IMR-90 (cell line): ENCODE data around the gene SLC16A2. TPM values are rescaled to one million over a fixed set of nuclear protein-coding genes. Genes with fewer than 3 reads are reported as not detected.

Experiments used
- ATAC-seq: fragments of 200-7000 bp; cut with Tn5 transposase; 2 replicates; pipeline ENCODE4 v1.9.1; 2020; ENCODE audit warnings: low read depth, mild to moderate bottlenecking, moderate library complexity
- BruUV-seq: library from RNA; stranded (reverse); fragments of 400-500 nt; replicated peaks from 2 replicates; lab custom pipeline; 2021; lab: Mats Ljungman, UMichigan
- CTCF ChIA-PET: fragments of 300-600 bp; formaldehyde crosslinking; extraction: SDS; loops from one replicate; lab custom pipeline; 2021; ENCODE audit warnings: antibody characterized with exemption; lab: Yijun Ruan, JAX
- POLR2A ChIA-PET: fragments of 300-600 bp; sonication (Branson Sonifier 250); formaldehyde crosslinking; loops from one replicate; lab custom pipeline; 2022; ENCODE audit warnings: antibody characterized with exemption; ENCODE audit not compliant: unreplicated experiment; lab: Charles Lee
- DNase-seq: peaks from one replicate; pipeline ENCODE4 v3.0.0; 2013
- H2AFZ ChIP-seq: replicated peaks from 2 replicates; pipeline ENCODE3; 2013; ENCODE audit warnings: low read length, mild to moderate bottlenecking; ENCODE audit not compliant: poor library complexity
- H2AK5ac ChIP-seq: 2 replicates; pipeline ENCODE4 v1.6.1; 2013; ENCODE audit warnings: low read depth, low read length, inconsistent platforms
- H2AK9ac ChIP-seq: replicated peaks from 2 replicates; pipeline ENCODE3; 2013; ENCODE audit warnings: mild to moderate bottlenecking, low read depth, low read length, moderate library complexity; ENCODE audit not compliant: poor library complexity
- H2BK120ac ChIP-seq: 2 replicates; pipeline ENCODE4 v1.6.1; 2013; ENCODE audit warnings: low read depth, low read length, inconsistent platforms
- H2BK15ac ChIP-seq: 3 replicates; pipeline ENCODE4 v1.6.1; 2013; ENCODE audit warnings: low read depth, low read length, inconsistent platforms
- H2BK20ac ChIP-seq: 2 replicates; pipeline ENCODE4 v1.6.1; 2013; ENCODE audit warnings: low read depth, mild to moderate bottlenecking, inconsistent platforms, low read length, moderate library complexity
- H2BK5ac ChIP-seq: 2 replicates; pipeline ENCODE4 v1.6.1; 2013; ENCODE audit warnings: mild to moderate bottlenecking, low read depth, low read length, inconsistent platforms; ENCODE audit not compliant: poor library complexity, severe bottlenecking
- H3K14ac ChIP-seq: replicated peaks from 2 replicates; pipeline ENCODE4 v1.6.1; 2013; ENCODE audit warnings: low read depth, low read length, inconsistent platforms
- H3K18ac ChIP-seq: 2 replicates; pipeline ENCODE4 v1.6.1; 2013; ENCODE audit warnings: low read depth, low read length, control low read depth
- H3K23ac ChIP-seq: 2 replicates; pipeline ENCODE4 v1.6.1; 2013; ENCODE audit warnings: low read depth, low read length, inconsistent platforms
- H3K27ac ChIP-seq: 2 replicates; pipeline ENCODE4 v1.5.1; 2013; ENCODE audit warnings: mild to moderate bottlenecking, control low read depth, low read length; ENCODE audit not compliant: insufficient read depth
- H3K27me3 ChIP-seq: 2 replicates; pipeline ENCODE4 v1.6.1; 2013; ENCODE audit warnings: low read length; ENCODE audit not compliant: control insufficient read depth, insufficient read depth
- H3K36me3 ChIP-seq: 2 replicates; pipeline ENCODE4 v1.6.1; 2013; ENCODE audit warnings: low read length, mixed read lengths; ENCODE audit not compliant: control insufficient read depth, insufficient read depth
- H3K4ac ChIP-seq: 2 replicates; pipeline ENCODE4 v1.6.1; 2013; ENCODE audit warnings: low read depth, low read length, inconsistent platforms
- H3K4me1 ChIP-seq: 2 replicates; pipeline ENCODE4 v1.6.1; 2013; ENCODE audit warnings: low read length, mixed read lengths; ENCODE audit not compliant: control insufficient read depth, insufficient read depth
- H3K4me2 ChIP-seq: 2 replicates; pipeline ENCODE4 v1.6.1; 2013; ENCODE audit warnings: low read depth, mild to moderate bottlenecking, control low read depth, low read length, moderate library complexity
- H3K4me3 ChIP-seq: 2 replicates; pipeline ENCODE4 v1.5.1; 2013; ENCODE audit warnings: low read depth, mild to moderate bottlenecking, control low read depth, low read length, moderate library complexity; ENCODE audit not compliant: insufficient read depth
- H3K56ac ChIP-seq: 2 replicates; pipeline ENCODE4 v1.6.1; 2013; ENCODE audit warnings: low read length, inconsistent platforms; ENCODE audit not compliant: insufficient read depth; ENCODE audit errors: extremely low read depth
- H3K79me1 ChIP-seq, 2 experiments: 2 replicates each; pipeline ENCODE4 v1.6.1; 2013; ENCODE audit warnings: low read length in 2 of 2, inconsistent platforms in 1 of 2, low read depth in 1 of 2
- H3K9ac ChIP-seq: 2 replicates; pipeline ENCODE4 v1.6.1; 2013; ENCODE audit warnings: low read depth, low read length, control low read depth
- H3K9me1 ChIP-seq: 2 replicates; pipeline ENCODE4 v1.6.1; 2013; ENCODE audit warnings: low read length, inconsistent platforms; ENCODE audit not compliant: insufficient read depth
- H3K9me3 ChIP-seq: 2 replicates; pipeline ENCODE4 v1.6.1; 2013; ENCODE audit warnings: low read length; ENCODE audit not compliant: control insufficient read depth, insufficient read depth
- H4K20me1 ChIP-seq: 2 replicates; pipeline ENCODE4 v1.6.1; 2013; ENCODE audit warnings: low read length, inconsistent platforms; ENCODE audit not compliant: insufficient read depth
- H4K5ac ChIP-seq: 2 replicates; pipeline ENCODE4 v1.6.1; 2013; ENCODE audit warnings: mild to moderate bottlenecking, low read depth, low read length, control low read depth
- H4K8ac ChIP-seq, 2 experiments: 2 replicates each; pipeline ENCODE4 v1.6.1; 2013; ENCODE audit warnings: low read depth in 2 of 2, low read length in 2 of 2, control low read depth in 1 of 2, inconsistent platforms in 1 of 2
- H4K91ac ChIP-seq: 2 replicates; pipeline ENCODE4 v1.6.1; 2013; ENCODE audit warnings: low read depth, low read length, inconsistent platforms; ENCODE audit not compliant: insufficient read depth
- BHLHE40 ChIP-seq: fragments of 150-350 bp; IDR thresholded peaks from 2 replicates; pipeline ENCODE4 v1.6.1; 2016; ENCODE audit warnings: mild to moderate bottlenecking, low read depth, low read length
- CEBPB ChIP-seq: IDR thresholded peaks from 2 replicates; pipeline ENCODE4 v1.6.1; 2012; ENCODE audit warnings: low read depth, low read length, improper control_type of control experiment
- CHD1 ChIP-seq: IDR thresholded peaks from 2 replicates; pipeline ENCODE4 v1.6.1; 2012; ENCODE audit warnings: low read depth, low read length, improper control_type of control experiment
- CTCF ChIP-seq: conservative IDR thresholded peaks from 2 replicates; pipeline ENCODE4 v1.5.1; 2012; ENCODE audit warnings: mild to moderate bottlenecking, low read depth, low read length, improper control_type of control experiment
- ELK1 ChIP-seq: fragments of 150-350 bp; IDR thresholded peaks from 2 replicates; pipeline ENCODE4 v1.6.1; 2016; ENCODE audit warnings: low read depth, mild to moderate bottlenecking, low read length, moderate library complexity, borderline replicate concordance
- FOS ChIP-seq: fragments of 150-350 bp; IDR thresholded peaks from 2 replicates; pipeline ENCODE4 v1.6.1; 2016; ENCODE audit warnings: low read depth, low read length
- MAFK ChIP-seq: IDR thresholded peaks from 2 replicates; pipeline ENCODE4 v1.6.1; 2012; ENCODE audit warnings: low read depth, low read length, improper control_type of control experiment
- MAZ ChIP-seq: IDR thresholded peaks from 2 replicates; pipeline ENCODE4 v1.6.1; 2012; ENCODE audit warnings: low read depth, mild to moderate bottlenecking, low read length, improper control_type of control experiment, moderate library complexity, borderline replicate concordance
- MXI1 ChIP-seq: IDR thresholded peaks from 2 replicates; pipeline ENCODE4 v1.6.1; 2012; ENCODE audit warnings: low read depth, mild to moderate bottlenecking, low read length, moderate library complexity, borderline replicate concordance
- NFE2L2 ChIP-seq: fragments of 150-350 bp; IDR thresholded peaks from 2 replicates; pipeline ENCODE4 v1.6.1; 2016; ENCODE audit warnings: low read depth, mild to moderate bottlenecking, low read length
- POLR2A ChIP-seq: IDR thresholded peaks from 2 replicates; pipeline ENCODE4 v1.6.1; 2012; ENCODE audit warnings: mild to moderate bottlenecking, low read depth, low read length
- RAD21 ChIP-seq: IDR thresholded peaks from 2 replicates; pipeline ENCODE4 v1.6.1; 2012; ENCODE audit warnings: low read length, improper control_type of control experiment
- RCOR1 ChIP-seq: IDR thresholded peaks from 2 replicates; pipeline ENCODE4 v1.6.1; 2012; ENCODE audit warnings: mild to moderate bottlenecking, low read length, improper control_type of control experiment; ENCODE audit not compliant: insufficient replicate concordance
- RFX5 ChIP-seq: IDR thresholded peaks from 2 replicates; pipeline ENCODE4 v1.8.0; 2012; ENCODE audit warnings: low read depth, mild to moderate bottlenecking, low read length, moderate library complexity
- SMC3 ChIP-seq: fragments of 150-350 bp; IDR thresholded peaks from 2 replicates; pipeline ENCODE4 v1.6.1; 2016; ENCODE audit warnings: low read depth, mild to moderate bottlenecking, antibody characterized with exemption, low read length, moderate library complexity
- WGBS, 2 experiments: methylation state at CpG; one replicate each; pipeline versions ENCODE4 v1.1.5 to v1.1.7; 2013; ENCODE audit warnings: missing lambda C conversion rate in 2 of 2; ENCODE audit not compliant: insufficient read length in 1 of 2; ENCODE audit errors: extremely low coverage in 2 of 2; 5-methylcytosine and 5-hydroxymethylcytosine counted together
- dilution Hi-C: fragments of 300-500 bp; cut with HindIII; formaldehyde crosslinking; loops from one replicate; pipeline ENCODE4 v1.14.3; 2018; ENCODE audit warnings: low sequenced_read_pairs; ENCODE audit not compliant: unreplicated experiment
- in situ Hi-C: fragments of 300-500 bp; cut with MboI; formaldehyde crosslinking; loops from 3 replicates; pipeline ENCODE4 v1.14.3; 2019; ENCODE audit warnings: low sequenced_read_pairs, inconsistent platforms, mixed read lengths
- intact Hi-C: fragments of 100-400 bp; cut with micrococcal nuclease; formaldehyde crosslinking; loops from 2 replicates; pipeline ENCODE4 v1.10.0; 2022
- polyA plus RNA-seq, 3 experiments: library from polyadenylated mRNA; depleted of rRNA; stranded (reverse); fragments of >200 nt; gene quantifications; 2 replicates each; pipeline ENCODE4 v1.2.3, GENCODE V29; 2012; ENCODE audit warnings: low replicate concordance in 1 of 3
- total RNA-seq: library from RNA; depleted of rRNA; stranded (reverse); fragments of >200 nt; gene quantifications from 2 replicates; pipeline ENCODE4 v1.2.3, GENCODE V29; 2012
- TF ChIP-seq, protein P1 (sequence below): fragments of 150-350 bp; IDR thresholded peaks from 2 replicates; pipeline ENCODE4 v1.6.1; 2017; ENCODE audit warnings: mild to moderate bottlenecking, antibody characterized with exemption, low read length, low read depth

SLC16A2 gene
- total and polyA plus RNA-seq, 2 of the 4 experiments (the other 2 are of a cell fraction), result 6.1 to 23.8 TPM

DNA sequence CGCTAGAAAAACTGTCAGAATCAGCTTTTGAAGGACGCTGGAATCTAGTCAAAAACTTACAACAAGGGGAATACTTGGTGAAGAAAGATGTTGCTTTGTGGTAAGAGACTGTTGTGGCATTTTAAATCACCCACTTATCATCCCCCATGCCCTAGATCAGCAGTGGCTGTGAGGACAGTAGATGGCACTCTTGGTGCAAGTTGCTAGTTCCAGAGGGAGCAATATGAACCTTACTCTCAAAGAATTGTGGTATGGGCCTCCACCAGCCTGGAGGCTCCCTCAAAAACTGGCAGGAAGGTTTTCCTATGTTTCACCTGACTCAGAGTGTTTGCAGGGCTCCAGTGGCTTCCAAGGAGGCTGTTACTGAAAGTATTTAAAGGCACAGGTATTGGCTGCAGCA is 37.7 kb upstream of the SLC16A2 start:
- POLR2A ChIA-PET, result no interaction called here
- no peaks in the 10 kb centered on the region for H3K79me1 ChIP-seq
- no TSS peak for BruUV-seq

More for the DNA sequence above, 37.7 kb upstream of the SLC16A2 start:
- no peak overlapping the region for H3K4me3 ChIP-seq
- H3K23ac ChIP-seq, result no peak overlapping the region
- H2AK9ac ChIP-seq, result no peak overlapping the region
- H3K27me3 ChIP-seq, result peaks cover 3% of the 10 kb centered on the region
- H2AFZ ChIP-seq, result peak overlapping the region; percentile 49
- H2BK20ac ChIP-seq, result no peak overlapping the region
- in situ Hi-C loops, result no loop called here
- CTCF ChIA-PET, result interaction anchor here (0.6 to 1.7 kb wide), 3 partner anchors 11 to 134 kb away, joined by 3 to 9 read pairs (median 3); no protein-coding TSS in a partner anchor
- H3K56ac ChIP-seq, result no peak overlapping the region
- H4K8ac ChIP-seq, result no peak overlapping the region
- H2BK120ac ChIP-seq, result no peak overlapping the region
- TF ChIP-seq RAD21 (peak; percentile 76), NFE2L2 (no peak), RFX5 (no peak), SMC3 (peak; percentile 69), RCOR1 (no peak), CEBPB (no peak), POLR2A (no peak), CTCF (peak; percentile 71), MXI1 (no peak), MAZ (no peak), MAFK (no peak), FOS (no peak), ELK1 (no peak), BHLHE40 (no peak), CHD1 (no peak)
- TF ChIP-seq, protein P1, sequence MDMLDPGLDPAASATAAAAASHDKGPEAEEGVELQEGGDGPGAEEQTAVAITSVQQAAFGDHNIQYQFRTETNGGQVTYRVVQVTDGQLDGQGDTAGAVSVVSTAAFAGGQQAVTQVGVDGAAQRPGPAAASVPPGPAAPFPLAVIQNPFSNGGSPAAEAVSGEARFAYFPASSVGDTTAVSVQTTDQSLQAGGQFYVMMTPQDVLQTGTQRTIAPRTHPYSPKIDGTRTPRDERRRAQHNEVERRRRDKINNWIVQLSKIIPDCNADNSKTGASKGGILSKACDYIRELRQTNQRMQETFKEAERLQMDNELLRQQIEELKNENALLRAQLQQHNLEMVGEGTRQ, result no peak
- H3K4me1 ChIP-seq, result no peaks in the 10 kb centered on the region
- no peak overlapping the region for H2BK5ac ChIP-seq
- H3K14ac ChIP-seq, result no peak overlapping the region
- no peaks in the 10 kb centered on the region for H3K36me3 ChIP-seq
- no peaks in the 10 kb centered on the region for H3K9me3 ChIP-seq
- H2AK5ac ChIP-seq, result no peak overlapping the region
- no peak overlapping the region for H4K91ac ChIP-seq
- no peak overlapping the region for H4K5ac ChIP-seq
- no CpG with 5 or more reads among the region's 2 CpGs for WGBS, 2 experiments
- no peak overlapping the region for H3K4ac ChIP-seq
- H3K18ac ChIP-seq, result no peak overlapping the region
- H2BK15ac ChIP-seq, result no peak overlapping the region
- dilution Hi-C loops, result no loop called here
- H3K4me2 ChIP-seq, result no peak overlapping the region
- no peak overlapping the region for H3K27ac ChIP-seq
- no peaks in the 10 kb centered on the region for H4K20me1 ChIP-seq
- intact Hi-C loops, result loop anchor here (1.0 to 2.0 kb wide), 7 partner anchors 39 to 527 kb away; no protein-coding TSS in a partner anchor
- ATAC-seq (peak; percentile 85), DNase-seq (peak; percentile 59)
- no peak overlapping the region for H3K9ac ChIP-seq
- no peaks in the 10 kb centered on the region for H3K9me1 ChIP-seq
